HG03103 (cell line): Measurements from ENCODE around the gene MAPKAP1.
A peak's percentile ranks its signal among the peaks of the same experiment; 100 is the strongest.

Source experiments
- ATAC-seq: cut with Tn5 transposase; IDR thresholded peaks from one replicate; pipeline ENCODE4 v1.9.1; 2021; ENCODE audit warnings: low read depth; ENCODE audit not compliant: unreplicated experiment

The MAPKAP1 gene

GRCh38 chr9:125544484-125544883, 162.5 kb downstream of the MAPKAP1 start:
- no peak for ATAC-seq

- no peak for ATAC-seq
Observed at GRCh38 chr9:125541840-125542243, 165.2 kb downstream of the MAPKAP1 start.

- no peak for ATAC-seq
Observed at GRCh38 chr9:125540497-125540896, 166.5 kb downstream of the MAPKAP1 start.

GRCh38 chr9:125538092-125538473, 168.9 kb downstream of the MAPKAP1 start:
- ATAC-seq = no peak

- no peak for ATAC-seq
Observed at GRCh38 chr9:125537442-125538091, 169.4 kb downstream of the MAPKAP1 start.

GRCh38 chr9:125536776-125537175, 170.2 kb downstream of the MAPKAP1 start:
- ATAC-seq = no peak

GRCh38 chr9:125536167-125536772, 170.7 kb downstream of the MAPKAP1 start:
- no peak for ATAC-seq

GRCh38 chr9:125534971-125535701, 171.9 kb downstream of the MAPKAP1 start:
- ATAC-seq = no peak

- no peak for ATAC-seq
Observed at GRCh38 chr9:125532812-125533594, 174.0 kb downstream of the MAPKAP1 start.

GRCh38 chr9:125532412-125532811, 174.6 kb downstream of the MAPKAP1 start:
- no peak for ATAC-seq

GRCh38 chr9:125529589-125530515, 177.2 kb downstream of the MAPKAP1 start:
- peak; percentile 60 for ATAC-seq

GRCh38 chr9:125529107-125529506, 177.9 kb downstream of the MAPKAP1 start:
- ATAC-seq = no peak

GRCh38 chr9:125527471-125528002, 179.5 kb downstream of the MAPKAP1 start:
- ATAC-seq = no peak

GRCh38 chr9:125525921-125526631, 180.9 kb downstream of the MAPKAP1 start:
- ATAC-seq = no peak

GRCh38 chr9:125524583-125525355, 182.2 kb downstream of the MAPKAP1 start:
- ATAC-seq = no peak

- ATAC-seq = no peak
Observed at GRCh38 chr9:125523681-125524080, 183.3 kb downstream of the MAPKAP1 start.

- no peak for ATAC-seq
Observed at GRCh38 chr9:125522328-125522725, 184.7 kb downstream of the MAPKAP1 start.
